Bronchial epithelial cell (primary cell): ENCODE measurements around the gene GPR12. TPM values are rescaled to one million over a fixed set of nuclear protein-coding genes. Genes with fewer than 3 reads are reported as not detected.

Experiments used
- DNase-seq: peaks from one replicate; pipeline ENCODE4 v3.0.0-alpha.2; 2010; ENCODE audit warnings: low read depth
- FAIRE-seq: peaks from 2 replicates; lab custom pipeline; 2011; peaks lifted over from hg19 to GRCh38; lab: Jason Lieb, UNC
- H3K27me3 ChIP-seq: 2 replicates; pipeline ENCODE4 v1.5.1; 2011; ENCODE audit warnings: low read length; ENCODE audit not compliant: control insufficient read depth, insufficient read depth
- H3K36me3 ChIP-seq: 2 replicates; pipeline ENCODE4 v1.5.1; 2011; ENCODE audit warnings: low read length; ENCODE audit not compliant: control insufficient read depth, insufficient read depth
- H3K4me3 ChIP-seq: 2 replicates; pipeline ENCODE4 v1.5.1; 2011; ENCODE audit warnings: mild to moderate bottlenecking, low read depth, low read length, control low read depth
- total RNA-seq: library from RNA; depleted of rRNA; stranded (reverse); fragments of >200 nt; gene quantifications from 2 replicates; pipeline ENCODE4 v1.2.1, GENCODE V29; 2014
- TF ChIP-seq, protein P1 (sequence below): IDR thresholded peaks from 2 replicates; pipeline ENCODE4 v1.5.1; 2011; ENCODE audit warnings: mild to moderate bottlenecking, moderate library complexity, low read length, control low read depth, inconsistent platforms; ENCODE audit not compliant: insufficient read depth, severe bottlenecking

Gene GPR12
- total RNA-seq, 1 donor from 2014 or later: not detected

DNA sequence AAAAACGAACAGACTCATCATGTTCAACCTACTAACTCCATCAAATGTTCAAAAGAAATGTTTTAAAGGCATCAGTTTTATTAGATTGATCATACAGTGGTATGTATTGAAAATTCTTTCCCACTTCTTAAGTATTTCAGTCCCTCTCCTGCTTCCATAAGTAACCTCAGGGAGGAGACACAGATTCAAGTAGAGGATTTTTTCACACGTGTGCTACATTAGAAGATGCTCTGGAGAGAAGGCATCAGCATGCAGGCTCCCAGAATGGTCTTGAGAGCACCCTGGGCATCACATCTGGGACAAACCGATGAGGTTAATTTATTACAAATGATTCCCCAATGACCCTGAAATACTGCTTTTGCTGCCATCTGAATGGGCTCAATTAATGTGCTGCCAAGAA is 3.6 kb downstream of the GPR12 start:
- peaks cover 27% of the 10 kb centered on the region for H3K27me3 ChIP-seq
- TF ChIP-seq, protein P1, sequence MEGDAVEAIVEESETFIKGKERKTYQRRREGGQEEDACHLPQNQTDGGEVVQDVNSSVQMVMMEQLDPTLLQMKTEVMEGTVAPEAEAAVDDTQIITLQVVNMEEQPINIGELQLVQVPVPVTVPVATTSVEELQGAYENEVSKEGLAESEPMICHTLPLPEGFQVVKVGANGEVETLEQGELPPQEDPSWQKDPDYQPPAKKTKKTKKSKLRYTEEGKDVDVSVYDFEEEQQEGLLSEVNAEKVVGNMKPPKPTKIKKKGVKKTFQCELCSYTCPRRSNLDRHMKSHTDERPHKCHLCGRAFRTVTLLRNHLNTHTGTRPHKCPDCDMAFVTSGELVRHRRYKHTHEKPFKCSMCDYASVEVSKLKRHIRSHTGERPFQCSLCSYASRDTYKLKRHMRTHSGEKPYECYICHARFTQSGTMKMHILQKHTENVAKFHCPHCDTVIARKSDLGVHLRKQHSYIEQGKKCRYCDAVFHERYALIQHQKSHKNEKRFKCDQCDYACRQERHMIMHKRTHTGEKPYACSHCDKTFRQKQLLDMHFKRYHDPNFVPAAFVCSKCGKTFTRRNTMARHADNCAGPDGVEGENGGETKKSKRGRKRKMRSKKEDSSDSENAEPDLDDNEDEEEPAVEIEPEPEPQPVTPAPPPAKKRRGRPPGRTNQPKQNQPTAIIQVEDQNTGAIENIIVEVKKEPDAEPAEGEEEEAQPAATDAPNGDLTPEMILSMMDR: no peak
- FAIRE-seq (no peak), DNase-seq (no peak)
- H3K36me3 ChIP-seq: no peaks in the 10 kb centered on the region
- H3K4me3 ChIP-seq: no peak overlapping the region

DNA sequence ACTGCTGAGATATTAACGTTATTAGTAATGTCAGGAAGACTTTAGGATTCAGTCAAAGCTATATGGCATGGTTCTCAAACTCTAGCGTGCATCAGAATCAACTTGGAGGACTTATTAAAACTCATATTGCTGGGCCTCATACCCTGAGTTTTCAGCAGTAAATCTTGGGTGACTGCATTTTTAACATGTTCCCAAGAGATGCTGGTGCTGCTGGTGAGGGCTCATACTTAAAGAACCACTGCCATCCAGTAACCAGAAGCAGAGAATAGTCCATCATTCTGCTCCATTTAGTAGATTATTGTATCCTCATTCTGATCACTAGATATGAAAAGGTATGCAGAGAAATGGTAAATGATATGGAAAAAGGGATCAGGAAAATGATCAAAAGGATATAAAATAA is 7.9 kb downstream of the GPR12 start:
- no peak overlapping the region for H3K4me3 ChIP-seq
- TF ChIP-seq, protein P1: no peak
- DNase-seq: no peak
- no peaks in the 10 kb centered on the region for H3K27me3 ChIP-seq
- no peak for FAIRE-seq
- H3K36me3 ChIP-seq: no peaks in the 10 kb centered on the region

GRCh38 chr13:26749905-26750304 is 10.7 kb downstream of the GPR12 start:
- no peaks in the 10 kb centered on the region for H3K36me3 ChIP-seq
- TF ChIP-seq, protein P1: no peak
- H3K4me3 ChIP-seq: no peak overlapping the region
- no peak for FAIRE-seq
- H3K27me3 ChIP-seq: no peaks in the 10 kb centered on the region
- no peak for DNase-seq

DNA sequence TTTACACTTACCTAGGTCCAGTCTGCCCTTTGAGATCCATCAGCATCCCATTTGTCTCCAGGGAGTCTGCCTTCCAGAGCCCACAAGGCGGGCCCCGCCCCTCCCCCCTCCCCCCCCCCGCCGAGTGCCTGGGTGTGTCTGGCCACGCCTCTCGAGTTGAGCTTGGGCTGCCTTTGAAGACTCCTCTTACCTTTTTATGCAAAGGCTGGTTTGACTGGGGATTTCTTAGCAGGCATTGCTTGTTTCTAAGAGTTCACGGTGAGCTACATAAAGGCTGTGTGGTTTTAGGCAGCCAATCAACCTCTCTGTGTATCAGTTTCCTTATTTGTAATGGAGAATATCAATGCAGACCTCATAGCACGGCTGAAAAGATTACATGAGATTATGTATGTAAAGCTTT is 11.3 kb downstream of the GPR12 start:
- no peaks in the 10 kb centered on the region for H3K27me3 ChIP-seq
- no peak for DNase-seq

DNA sequence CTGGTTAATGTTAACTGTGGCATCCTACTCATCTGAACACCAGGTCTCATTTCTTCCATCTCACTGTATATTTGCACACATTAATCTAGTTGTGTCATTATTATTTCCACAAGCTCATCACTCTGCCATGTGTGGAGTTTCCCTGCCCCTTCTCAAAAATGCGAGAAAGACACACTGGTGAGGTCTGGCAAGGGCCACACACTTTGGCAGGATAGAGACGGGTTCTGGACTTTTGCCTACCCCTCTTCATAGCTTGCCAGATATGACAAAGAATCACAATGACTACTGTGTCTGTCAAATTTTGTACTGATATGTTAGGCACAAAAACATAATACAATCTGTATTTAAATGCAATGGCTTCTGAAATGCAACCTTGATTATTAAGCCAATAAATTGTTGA is 12.9 kb downstream of the GPR12 start:
- no peak overlapping the region for H3K4me3 ChIP-seq
- no peak for DNase-seq
- FAIRE-seq: no peak
- H3K27me3 ChIP-seq: no peaks in the 10 kb centered on the region
- TF ChIP-seq, protein P1: no peak
- H3K36me3 ChIP-seq: no peaks in the 10 kb centered on the region

More for the DNA sequence above, 11.3 kb downstream of the GPR12 start:
- no peaks in the 10 kb centered on the region for H3K36me3 ChIP-seq
- TF ChIP-seq, protein P1: no peak
- H3K4me3 ChIP-seq: no peak overlapping the region
- no peak for FAIRE-seq

DNA sequence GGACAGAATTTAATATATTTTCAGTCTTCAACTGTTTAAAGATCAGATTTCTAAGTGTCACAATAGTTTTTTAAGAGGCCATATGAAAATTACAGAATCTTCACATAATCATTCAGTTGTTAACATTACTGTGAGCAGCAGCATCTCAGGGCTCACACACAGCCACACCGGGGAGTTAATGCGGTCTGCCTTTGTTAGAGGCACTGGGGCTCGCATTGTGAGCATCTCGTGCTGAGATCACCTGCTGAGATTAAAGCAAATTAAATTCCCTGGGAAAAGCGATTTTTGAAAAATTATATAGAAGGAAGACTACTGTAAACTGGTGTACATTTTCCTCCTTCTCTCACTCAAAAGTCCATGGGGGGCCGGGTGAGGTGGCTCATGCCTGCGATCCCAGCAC is 16.6 kb downstream of the GPR12 start:
- FAIRE-seq: no peak
- H3K4me3 ChIP-seq: no peak overlapping the region
- no peak for DNase-seq
- no peaks in the 10 kb centered on the region for H3K27me3 ChIP-seq
- H3K36me3 ChIP-seq: no peaks in the 10 kb centered on the region
- TF ChIP-seq, protein P1: no peak
